Diencephalon (tissue), 1 donor: Measurements from ENCODE around the gene GPHA2. TPM values are rescaled to one million over a fixed set of nuclear protein-coding genes. Genes with fewer than 3 reads are reported as not detected.

Experiments
- small RNA-seq: library from RNA; depleted of rRNA; stranded (forward); fragments of <200 nt; gene quantifications from one replicate; pipeline ENCODE3, GENCODE V24; 2014
- total RNA-seq: library from RNA; depleted of rRNA; stranded (reverse); fragments of >200 nt; gene quantifications from one replicate; pipeline ENCODE4 v1.2.3, GENCODE V29; 2014

Gene GPHA2, protein sequence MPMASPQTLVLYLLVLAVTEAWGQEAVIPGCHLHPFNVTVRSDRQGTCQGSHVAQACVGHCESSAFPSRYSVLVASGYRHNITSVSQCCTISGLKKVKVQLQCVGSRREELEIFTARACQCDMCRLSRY
- not detected for total RNA-seq

DNA sequence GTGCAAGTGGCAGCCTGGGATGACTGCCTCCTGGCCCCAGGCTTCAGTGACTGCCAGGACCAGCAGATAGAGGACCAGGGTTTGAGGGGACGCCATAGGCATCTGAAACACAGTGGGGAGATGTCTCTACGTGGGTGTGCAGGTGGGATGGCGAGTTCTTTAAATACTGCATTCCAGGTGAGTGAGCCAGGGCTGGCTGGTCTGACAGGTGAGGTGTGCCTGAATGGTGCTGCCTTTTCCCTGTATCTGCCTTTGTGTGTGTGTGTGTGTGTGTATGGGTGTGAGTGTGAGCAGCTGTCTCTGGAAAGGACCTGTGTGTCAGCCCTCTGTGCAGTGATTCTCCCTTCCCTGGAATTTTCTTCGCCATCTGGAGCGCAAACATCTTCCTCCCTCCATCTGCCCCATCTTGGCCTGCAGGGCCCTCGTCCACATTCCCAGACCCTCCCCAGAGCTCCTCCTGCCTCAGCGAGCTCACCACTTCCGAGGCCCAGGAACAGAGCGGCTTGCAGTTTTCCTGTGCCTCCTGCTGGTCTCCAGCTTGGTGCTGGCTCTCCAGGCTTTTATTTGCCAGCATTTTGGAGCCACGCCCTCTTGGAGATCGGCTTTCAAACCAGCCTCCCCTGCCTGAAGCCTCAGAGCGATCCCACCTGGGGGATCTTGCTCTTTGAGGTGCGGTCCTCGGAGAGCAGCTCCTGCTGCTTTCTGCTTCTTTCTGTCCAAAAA, at the start of gene GPHA2:
Gene GPHA2, minus strand, starts transcription at position 535 of the 723 bp plus-strand sequence. Its CDS starts 433 bp downstream, at position 102.

DNA sequence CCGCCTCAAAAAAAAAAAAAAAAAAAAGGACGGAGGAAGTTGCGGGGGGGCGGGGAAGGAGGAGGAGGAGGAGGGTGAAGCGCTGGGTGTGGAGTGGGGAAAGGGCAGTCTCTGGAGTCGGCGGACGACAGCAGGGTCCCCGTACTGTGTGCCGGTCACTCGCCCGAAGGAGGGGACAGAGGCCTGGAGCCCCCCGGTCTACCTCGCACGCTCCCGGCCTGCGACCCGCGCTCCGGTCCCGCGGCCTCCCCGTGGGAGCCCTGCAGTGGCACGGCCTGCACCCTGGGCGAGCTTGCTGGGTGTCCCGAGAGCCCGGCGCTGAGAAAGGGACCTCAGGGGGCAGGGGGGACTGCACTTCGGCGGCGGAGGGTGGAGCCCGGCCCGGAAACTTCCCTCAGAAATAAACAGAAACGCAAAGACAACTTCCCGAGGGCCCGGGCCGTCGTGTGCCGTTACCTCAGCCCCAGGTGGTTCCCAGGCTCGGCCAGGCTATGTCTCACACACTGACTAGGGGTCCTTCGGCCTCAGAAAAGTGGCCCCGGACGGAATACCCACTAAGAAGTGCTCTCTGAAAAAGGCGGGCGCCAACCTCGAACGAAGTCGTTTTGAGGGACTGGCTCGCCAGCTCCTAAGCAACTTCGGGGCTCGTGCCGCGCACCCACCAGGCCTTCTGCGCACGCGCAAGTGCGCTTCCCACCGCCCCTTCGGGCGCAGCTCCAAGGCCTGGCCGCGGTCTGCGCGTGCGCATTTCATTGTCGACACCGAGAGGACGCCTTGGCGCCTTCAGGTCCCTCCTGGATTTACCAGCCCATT, 35.9 kb upstream of the GPHA2 start, which contains the start of gene MAJIN:
Gene MAJIN, minus strand, starts transcription at position 688 of the 813 bp plus-strand sequence. CDS start 12,703 bp downstream, outside the sequence.

DNA sequence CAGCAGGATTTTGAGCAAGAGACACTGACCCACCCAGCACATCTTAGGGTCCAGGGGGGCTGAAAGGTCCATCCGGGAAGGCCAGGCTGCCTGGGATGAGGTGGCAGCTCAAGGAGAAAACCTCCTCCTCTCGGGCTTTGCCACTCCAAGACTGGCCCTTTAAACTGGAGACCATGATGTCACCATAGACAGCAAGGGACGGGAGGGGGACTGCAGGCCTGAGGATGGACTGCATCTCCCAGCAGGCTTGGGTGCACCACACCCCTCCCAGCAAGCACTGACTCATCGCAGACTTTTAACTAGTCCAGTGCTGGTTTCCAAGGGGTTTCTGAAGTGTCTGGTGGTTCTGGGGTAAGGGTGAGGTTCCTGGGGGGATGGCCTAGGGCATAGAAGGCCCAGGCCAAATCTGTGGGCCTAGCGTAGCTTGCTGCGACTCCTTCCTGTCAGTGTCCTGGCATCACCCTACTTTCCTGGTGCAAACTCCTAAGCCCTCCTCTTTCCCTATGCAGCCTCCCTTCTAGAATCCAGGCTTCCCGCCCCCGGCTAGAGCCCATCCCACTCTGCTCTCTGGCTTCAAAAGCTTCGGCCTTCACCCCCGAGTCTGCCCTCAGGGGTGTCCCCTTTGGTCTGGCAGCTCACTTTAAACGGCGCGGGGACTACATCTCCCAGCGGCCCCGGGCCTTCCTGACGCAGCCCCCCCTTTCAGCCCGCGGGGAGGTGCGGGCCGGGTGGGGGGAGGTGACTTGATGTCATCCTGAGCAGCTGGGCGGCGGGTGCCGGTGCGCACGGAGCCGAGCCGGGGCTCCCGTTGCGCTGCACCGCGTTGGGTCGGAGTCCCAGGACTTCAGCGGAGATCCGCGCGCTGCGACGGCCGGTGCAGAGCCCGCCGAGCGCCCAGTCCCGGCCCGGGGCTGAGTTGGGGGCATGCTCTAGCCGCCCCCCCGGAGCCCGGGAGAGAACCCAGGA, 11.5 kb downstream of the GPHA2 start, which contains the start of gene PPP2R5B:
Gene PPP2R5B, plus strand, starts transcription at position 746 of the 966 bp plus-strand sequence. CDS start 1,046 bp downstream, outside the sequence.

GRCh38 chr11:64916775-64917662, 18.7 kb downstream of the GPHA2 start, which contains the start of gene ATG2A:
Gene ATG2A, minus strand, starts transcription at chr11:64917209. Its CDS starts 74 bp downstream, at chr11:64917135.

Small RNA genes lying within 50 kb of the gene (small RNA-seq; reads per million reads assigned to genes)
- not detected for gene MIR6749
- gene MIR6750, result not detected

Other genes with a start within 250 kb of the GPHA2 start
- 397 TPM for gene NRXN2, start 212.7 kb downstream of the GPHA2 start, total RNA-seq
- gene RASGRP2, start 191.8 kb downstream of the GPHA2 start, total RNA-seq, result 54.2 TPM
- 2.3 TPM for gene PYGM, start 175.9 kb downstream of the GPHA2 start, total RNA-seq
- 75.2 TPM for gene SF1, start 157.4 kb downstream of the GPHA2 start, total RNA-seq
- 17.1 TPM for gene MAP4K2, start 132.7 kb downstream of the GPHA2 start, total RNA-seq
- gene MEN1, start 125.3 kb downstream of the GPHA2 start, total RNA-seq, result 18.0 TPM
- gene CDC42BPG, start 91.2 kb downstream of the GPHA2 start, total RNA-seq, result 2.1 TPM
- gene EHD1, start 57.3 kb downstream of the GPHA2 start, total RNA-seq, result 39.0 TPM
- 9.9 TPM for gene ATG2A, start 18.7 kb downstream of the GPHA2 start, total RNA-seq
- gene PPP2R5B, start 11.2 kb downstream of the GPHA2 start, total RNA-seq, result 39.7 TPM
- gene MAJIN, start 36.2 kb upstream of the GPHA2 start, total RNA-seq, result not detected
- gene BATF2, start 61.1 kb upstream of the GPHA2 start, total RNA-seq, result not detected
- gene ARL2, start 78.3 kb upstream of the GPHA2 start, total RNA-seq, result 73.4 TPM
- gene SNX15, start 91.5 kb upstream of the GPHA2 start, total RNA-seq, result 16.4 TPM
- gene SAC3D1, start 105.3 kb upstream of the GPHA2 start, total RNA-seq, result 6.9 TPM
- gene NAALADL1, start 122.7 kb upstream of the GPHA2 start, total RNA-seq, result 4.2 TPM
- 2.3 TPM for gene CDCA5, start 148.1 kb upstream of the GPHA2 start, total RNA-seq
- gene ZFPL1, start 148.3 kb upstream of the GPHA2 start, total RNA-seq, result 15.7 TPM
- gene VPS51, start 160.3 kb upstream of the GPHA2 start, total RNA-seq, result 125 TPM
- 81.4 TPM for gene TM7SF2, start 176.0 kb upstream of the GPHA2 start, total RNA-seq
- 6.9 TPM for gene ZNHIT2, start 181.8 kb upstream of the GPHA2 start, total RNA-seq
- gene FAU, start 186.2 kb upstream of the GPHA2 start, total RNA-seq, result 229 TPM
- 39.7 TPM for gene MRPL49, start 186.4 kb upstream of the GPHA2 start, total RNA-seq
- 11.1 TPM for gene SYVN1, start 198.6 kb upstream of the GPHA2 start, total RNA-seq
- gene SPDYC, start 234.3 kb upstream of the GPHA2 start, total RNA-seq, result not detected
- 64.6 TPM for gene CAPN1, start 246.0 kb upstream of the GPHA2 start, total RNA-seq